Measurements from ENCODE around the gene DNA2.

GRCh38 chr10:68440898-68441297 lies 30.9 kb downstream of the DNA2 start:
- TF ChIP-seq CTCF (IDR thresholded peaks at IDR 0.05; ENCODE audit: low read length) (no peak), EZH2 (IDR thresholded peaks at IDR 0.05; ENCODE audit: borderline replicate concordance, low read length) (no peak)
